ENCODE measurements around the gene SPATA33.

DNA sequence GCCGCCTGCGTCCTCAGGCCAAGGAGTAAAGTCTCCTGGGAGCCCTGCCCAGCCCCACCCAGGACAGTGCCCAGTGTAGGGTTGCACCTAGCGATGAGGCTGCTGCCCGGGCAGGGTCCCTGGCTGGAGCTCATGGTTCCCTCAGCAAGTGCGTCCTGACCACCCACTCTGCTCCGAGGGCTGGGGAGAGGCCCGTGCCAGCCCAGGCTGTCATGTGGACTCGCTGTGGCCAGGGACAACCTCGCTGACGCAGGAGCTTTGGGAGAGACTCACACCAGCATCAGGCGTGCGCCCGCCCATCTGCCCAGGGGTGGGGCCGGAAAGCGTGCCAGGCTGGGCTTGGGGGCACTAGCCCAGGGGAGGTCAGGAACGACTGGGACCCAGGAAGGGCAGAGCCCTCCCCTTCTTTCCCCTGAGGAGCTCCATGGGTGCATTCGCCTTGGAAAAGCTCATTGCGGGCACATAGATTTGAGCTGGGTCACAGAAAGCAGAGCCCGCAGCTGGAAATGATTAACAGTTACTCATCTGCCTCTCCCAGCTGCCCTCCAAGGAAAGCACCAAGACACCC, 24.5 kb upstream of the SPATA33 start:
- TF ChIP-seq, protein P1, sequence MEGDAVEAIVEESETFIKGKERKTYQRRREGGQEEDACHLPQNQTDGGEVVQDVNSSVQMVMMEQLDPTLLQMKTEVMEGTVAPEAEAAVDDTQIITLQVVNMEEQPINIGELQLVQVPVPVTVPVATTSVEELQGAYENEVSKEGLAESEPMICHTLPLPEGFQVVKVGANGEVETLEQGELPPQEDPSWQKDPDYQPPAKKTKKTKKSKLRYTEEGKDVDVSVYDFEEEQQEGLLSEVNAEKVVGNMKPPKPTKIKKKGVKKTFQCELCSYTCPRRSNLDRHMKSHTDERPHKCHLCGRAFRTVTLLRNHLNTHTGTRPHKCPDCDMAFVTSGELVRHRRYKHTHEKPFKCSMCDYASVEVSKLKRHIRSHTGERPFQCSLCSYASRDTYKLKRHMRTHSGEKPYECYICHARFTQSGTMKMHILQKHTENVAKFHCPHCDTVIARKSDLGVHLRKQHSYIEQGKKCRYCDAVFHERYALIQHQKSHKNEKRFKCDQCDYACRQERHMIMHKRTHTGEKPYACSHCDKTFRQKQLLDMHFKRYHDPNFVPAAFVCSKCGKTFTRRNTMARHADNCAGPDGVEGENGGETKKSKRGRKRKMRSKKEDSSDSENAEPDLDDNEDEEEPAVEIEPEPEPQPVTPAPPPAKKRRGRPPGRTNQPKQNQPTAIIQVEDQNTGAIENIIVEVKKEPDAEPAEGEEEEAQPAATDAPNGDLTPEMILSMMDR (IDR thresholded peaks at IDR 0.05; ENCODE audit: borderline replicate concordance, extremely low read depth, low read length, poor library complexity, severe bottlenecking), result no peak
- TF ChIP-seq EZH2 (IDR thresholded peaks at IDR 0.05; ENCODE audit: borderline replicate concordance, low read depth, low read length, severe bottlenecking), result no peak

All from DND-41 (cell line).